Measurements from ENCODE around the gene GRIP1. TPM values are rescaled to one million over a fixed set of nuclear protein-coding genes. Genes with fewer than 3 reads are reported as not detected.

Gene GRIP1
- total and polyA plus RNA-seq, 9 donors, result 0.36 to 10.1 (median 3.9) TPM

GRCh38 chr12:66679461-66680084 lies 697 bp upstream of the GRIP1 start:
- TF ChIP-seq EP300 (IDR thresholded peaks at IDR 0.05), result no peak
- TF ChIP-seq, protein P1, sequence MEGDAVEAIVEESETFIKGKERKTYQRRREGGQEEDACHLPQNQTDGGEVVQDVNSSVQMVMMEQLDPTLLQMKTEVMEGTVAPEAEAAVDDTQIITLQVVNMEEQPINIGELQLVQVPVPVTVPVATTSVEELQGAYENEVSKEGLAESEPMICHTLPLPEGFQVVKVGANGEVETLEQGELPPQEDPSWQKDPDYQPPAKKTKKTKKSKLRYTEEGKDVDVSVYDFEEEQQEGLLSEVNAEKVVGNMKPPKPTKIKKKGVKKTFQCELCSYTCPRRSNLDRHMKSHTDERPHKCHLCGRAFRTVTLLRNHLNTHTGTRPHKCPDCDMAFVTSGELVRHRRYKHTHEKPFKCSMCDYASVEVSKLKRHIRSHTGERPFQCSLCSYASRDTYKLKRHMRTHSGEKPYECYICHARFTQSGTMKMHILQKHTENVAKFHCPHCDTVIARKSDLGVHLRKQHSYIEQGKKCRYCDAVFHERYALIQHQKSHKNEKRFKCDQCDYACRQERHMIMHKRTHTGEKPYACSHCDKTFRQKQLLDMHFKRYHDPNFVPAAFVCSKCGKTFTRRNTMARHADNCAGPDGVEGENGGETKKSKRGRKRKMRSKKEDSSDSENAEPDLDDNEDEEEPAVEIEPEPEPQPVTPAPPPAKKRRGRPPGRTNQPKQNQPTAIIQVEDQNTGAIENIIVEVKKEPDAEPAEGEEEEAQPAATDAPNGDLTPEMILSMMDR (IDR thresholded peaks at IDR 0.05), result no peak
- no peak for TF ChIP-seq POLR2A (IDR thresholded peaks at IDR 0.05)
- no peaks in the 10 kb centered on the region for H3K36me3 ChIP-seq
- DNase-seq, result no peak
- H3K9me3 ChIP-seq, result no peaks in the 10 kb centered on the region
- H3K4me1 ChIP-seq (ENCODE audit: insufficient read depth), result peaks cover 2% of the 10 kb centered on the region
- H3K4me3 ChIP-seq, result no peak overlapping the region
- no peak overlapping the region for H3K27ac ChIP-seq
- 19 to 32% (median 21%) methylated on average over 7 of the region's 7 CpGs for WGBS, 3 donors
- intact Hi-C loops (cut with DNase I), result no loop called here
- no peaks in the 10 kb centered on the region for H3K27me3 ChIP-seq

GRCh38 chr12:66676241-66676640 lies 2.6 kb downstream of the GRIP1 start:
- DNase-seq, result no peak
- TF ChIP-seq, protein P1 (IDR thresholded peaks at IDR 0.05), result no peak
- TF ChIP-seq EP300 (IDR thresholded peaks at IDR 0.05) (no peak), POLR2A (IDR thresholded peaks at IDR 0.05) (no peak)
- no peak overlapping the region for H3K4me3 ChIP-seq
- peaks cover 2% of the 10 kb centered on the region for H3K4me1 ChIP-seq (ENCODE audit: insufficient read depth)
- H3K27me3 ChIP-seq, result no peaks in the 10 kb centered on the region
- no peaks in the 10 kb centered on the region for H3K36me3 ChIP-seq
- H3K9me3 ChIP-seq, result no peaks in the 10 kb centered on the region
- intact Hi-C loops (cut with DNase I), result no loop called here
- H3K27ac ChIP-seq, result no peak overlapping the region

DNA sequence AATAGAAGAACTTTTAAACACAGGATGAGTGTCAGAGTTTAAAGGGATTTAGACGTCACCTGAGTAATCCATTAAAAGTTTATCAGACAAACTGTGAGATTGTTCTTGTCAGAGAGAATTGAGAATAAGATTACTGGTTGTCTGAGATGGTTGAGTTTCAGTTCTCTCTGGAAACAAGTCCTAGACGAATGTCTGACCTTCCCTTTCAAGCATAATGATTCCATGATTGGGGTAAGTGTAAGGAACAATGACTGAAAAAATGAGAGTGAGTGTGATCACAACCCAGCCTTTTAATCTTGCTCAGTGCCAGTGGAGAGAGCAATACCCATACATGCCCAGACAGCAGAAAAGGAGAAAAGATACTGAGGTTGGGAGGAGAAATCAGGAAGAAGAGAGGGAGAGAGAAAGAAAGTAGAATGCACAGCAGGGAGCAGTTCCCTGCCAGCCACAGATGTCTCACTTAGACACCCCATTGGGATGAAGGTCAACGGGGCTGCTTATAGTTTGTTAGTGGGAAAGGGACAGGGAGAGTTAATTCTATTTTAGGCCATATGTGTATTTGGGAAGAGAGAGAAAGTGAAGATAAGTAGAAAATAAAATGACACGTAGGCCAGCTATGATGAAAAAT lies 4.3 kb downstream of the GRIP1 start:
- Histone ChIP-seq H3K4me3 (no peak overlapping the region), H3K36me3 (no peaks in the 10 kb centered on the region), H3K4me1 (ENCODE audit: insufficient read depth) (no peaks in the 10 kb centered on the region), H3K27ac (no peak overlapping the region), H3K27me3 (no peaks in the 10 kb centered on the region), H3K9me3 (no peaks in the 10 kb centered on the region)
- no peak for DNase-seq
- TF ChIP-seq EP300 (IDR thresholded peaks at IDR 0.05) (no peak), POLR2A (IDR thresholded peaks at IDR 0.05) (no peak)
- TF ChIP-seq, protein P1 (IDR thresholded peaks at IDR 0.05), result no peak
- intact Hi-C loops (cut with DNase I), result no loop called here
- 59 to 62% (median 60%) methylated on average over 4 of the region's 4 CpGs for WGBS, 3 donors

DNA sequence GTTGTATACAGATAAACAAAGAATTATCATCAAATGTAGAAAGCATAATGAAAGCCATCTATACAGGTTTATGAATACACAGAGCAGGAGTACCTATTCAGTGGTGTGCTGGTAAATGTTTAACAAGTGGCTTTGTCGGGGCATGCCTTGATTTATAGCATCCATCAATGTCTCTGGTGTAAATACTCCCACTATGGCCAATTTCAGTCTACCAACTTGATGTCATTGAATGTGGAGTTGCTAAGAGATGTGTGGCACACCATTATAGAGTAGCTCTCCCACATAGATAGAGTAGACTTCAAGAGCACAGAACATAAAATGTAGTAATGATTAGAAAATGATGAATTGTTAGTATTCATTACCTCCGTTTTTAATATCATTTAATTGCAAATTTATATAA lies 9.3 kb downstream of the GRIP1 start:
- intact Hi-C loops (cut with DNase I), result no loop called here
- Histone ChIP-seq H3K36me3 (no peaks in the 10 kb centered on the region), H3K27ac (no peak overlapping the region), H3K4me1 (ENCODE audit: insufficient read depth) (no peaks in the 10 kb centered on the region), H3K4me3 (no peak overlapping the region), H3K27me3 (no peaks in the 10 kb centered on the region), H3K9me3 (no peaks in the 10 kb centered on the region)
- no peak for DNase-seq
- 83 to 90% (median 89%) methylated on average over 2 of the region's 2 CpGs for WGBS, 3 donors
- TF ChIP-seq EP300 (IDR thresholded peaks at IDR 0.05), result no peak
- TF ChIP-seq POLR2A (IDR thresholded peaks at IDR 0.05), result no peak
- TF ChIP-seq, protein P1 (IDR thresholded peaks at IDR 0.05), result no peak

Measured in ovary (tissue), 9 donors.